Measurements from ENCODE around the gene ZNF385D. TPM values are rescaled to one million over a fixed set of nuclear protein-coding genes. Genes with fewer than 3 reads are reported as not detected.

Gene ZNF385D
- total RNA-seq, 1 donor from 2014 or later: 0.43 TPM

DNA sequence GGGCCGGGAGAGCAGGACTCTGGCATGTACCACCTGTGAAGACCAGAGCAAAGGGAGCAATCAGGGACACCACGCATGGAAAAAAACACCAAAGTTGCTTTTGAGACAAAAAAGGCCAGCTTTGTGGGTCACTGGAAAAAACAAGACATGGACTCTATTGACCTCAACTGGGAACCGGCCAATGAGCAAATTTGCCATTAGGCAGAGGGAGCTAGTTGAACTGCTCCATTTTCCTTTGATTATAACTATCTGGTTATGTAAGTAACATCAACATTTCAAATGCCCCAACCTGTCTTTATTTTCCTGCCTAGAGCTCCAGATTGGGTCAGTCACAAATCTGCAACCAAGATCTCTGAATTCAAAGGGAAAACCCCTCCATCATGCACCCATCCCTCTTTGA, 86.0 kb downstream of the ZNF385D start:
- Mint-ChIP-seq H3K4me1 (ENCODE audit: unreplicated experiment) (no peaks in the 10 kb centered on the region), H3K27me3 (ENCODE audit: unreplicated experiment) (peaks cover 9% of the 10 kb centered on the region), H3K36me3 (ENCODE audit: unreplicated experiment) (no peaks in the 10 kb centered on the region), H3K9me3 (ENCODE audit: unreplicated experiment) (no peaks in the 10 kb centered on the region), H3K4me3 (ENCODE audit: unreplicated experiment) (no peak overlapping the region), H3K27ac (ENCODE audit: unreplicated experiment) (no peak overlapping the region)
- no peak for DNase-seq (ENCODE audit: extremely low spot score, unreplicated experiment)
- TF ChIP-seq, protein P1, sequence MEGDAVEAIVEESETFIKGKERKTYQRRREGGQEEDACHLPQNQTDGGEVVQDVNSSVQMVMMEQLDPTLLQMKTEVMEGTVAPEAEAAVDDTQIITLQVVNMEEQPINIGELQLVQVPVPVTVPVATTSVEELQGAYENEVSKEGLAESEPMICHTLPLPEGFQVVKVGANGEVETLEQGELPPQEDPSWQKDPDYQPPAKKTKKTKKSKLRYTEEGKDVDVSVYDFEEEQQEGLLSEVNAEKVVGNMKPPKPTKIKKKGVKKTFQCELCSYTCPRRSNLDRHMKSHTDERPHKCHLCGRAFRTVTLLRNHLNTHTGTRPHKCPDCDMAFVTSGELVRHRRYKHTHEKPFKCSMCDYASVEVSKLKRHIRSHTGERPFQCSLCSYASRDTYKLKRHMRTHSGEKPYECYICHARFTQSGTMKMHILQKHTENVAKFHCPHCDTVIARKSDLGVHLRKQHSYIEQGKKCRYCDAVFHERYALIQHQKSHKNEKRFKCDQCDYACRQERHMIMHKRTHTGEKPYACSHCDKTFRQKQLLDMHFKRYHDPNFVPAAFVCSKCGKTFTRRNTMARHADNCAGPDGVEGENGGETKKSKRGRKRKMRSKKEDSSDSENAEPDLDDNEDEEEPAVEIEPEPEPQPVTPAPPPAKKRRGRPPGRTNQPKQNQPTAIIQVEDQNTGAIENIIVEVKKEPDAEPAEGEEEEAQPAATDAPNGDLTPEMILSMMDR (IDR thresholded peaks at IDR 0.05): no peak

DNA sequence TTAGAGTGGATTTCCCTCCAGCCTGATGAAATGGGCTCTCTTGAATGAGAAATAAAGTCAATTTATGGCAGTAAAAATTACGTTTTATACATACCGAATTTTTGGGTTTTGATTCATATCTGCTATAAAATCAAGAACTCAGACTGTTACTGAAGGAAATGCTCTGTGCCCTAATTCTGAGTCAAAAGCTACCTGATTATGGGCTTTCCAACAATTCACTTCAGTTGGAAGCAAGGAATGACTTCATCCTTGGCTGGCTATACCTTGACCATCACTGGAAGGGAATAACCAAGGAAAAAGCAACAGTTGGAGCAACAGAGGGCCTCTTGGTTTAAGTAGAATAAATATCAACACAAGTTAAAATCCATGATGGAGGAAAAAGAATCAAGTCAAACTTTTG, 88.6 kb downstream of the ZNF385D start:
- Mint-ChIP-seq H3K4me1 (ENCODE audit: unreplicated experiment) (no peaks in the 10 kb centered on the region), H3K27me3 (ENCODE audit: unreplicated experiment) (peaks cover 18% of the 10 kb centered on the region), H3K4me3 (ENCODE audit: unreplicated experiment) (no peak overlapping the region), H3K27ac (ENCODE audit: unreplicated experiment) (no peak overlapping the region), H3K9me3 (ENCODE audit: unreplicated experiment) (no peaks in the 10 kb centered on the region), H3K36me3 (ENCODE audit: unreplicated experiment) (no peaks in the 10 kb centered on the region)
- TF ChIP-seq, protein P1 (IDR thresholded peaks at IDR 0.05): no peak
- no peak for DNase-seq (ENCODE audit: extremely low spot score, unreplicated experiment)

DNA sequence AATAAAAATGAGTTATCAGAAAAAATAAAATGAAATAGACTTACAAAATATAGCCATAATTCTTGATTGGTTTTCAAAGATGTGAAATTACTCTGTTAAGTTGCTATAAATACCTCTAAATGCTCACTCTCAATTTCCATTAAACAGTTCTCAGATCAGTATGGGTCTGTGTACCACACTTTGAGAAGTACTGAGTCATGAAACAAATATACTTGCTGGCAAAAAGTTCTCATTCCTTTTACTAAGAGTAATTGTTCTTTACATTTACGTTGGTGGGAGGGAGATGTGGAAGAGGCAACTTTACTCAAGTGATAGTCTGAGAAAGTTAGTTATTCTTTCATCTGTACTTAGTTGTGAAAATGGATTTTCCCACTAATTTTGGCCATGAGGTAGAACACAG, 96.3 kb downstream of the ZNF385D start:
- no peak for DNase-seq (ENCODE audit: extremely low spot score, unreplicated experiment)
- Mint-ChIP-seq H3K4me1 (ENCODE audit: unreplicated experiment) (no peaks in the 10 kb centered on the region), H3K4me3 (ENCODE audit: unreplicated experiment) (no peak overlapping the region), H3K9me3 (ENCODE audit: unreplicated experiment) (no peaks in the 10 kb centered on the region), H3K27ac (ENCODE audit: unreplicated experiment) (no peak overlapping the region), H3K27me3 (ENCODE audit: unreplicated experiment) (peaks cover 8% of the 10 kb centered on the region), H3K36me3 (ENCODE audit: unreplicated experiment) (no peaks in the 10 kb centered on the region)
- TF ChIP-seq, protein P1 (IDR thresholded peaks at IDR 0.05): no peak

DNA sequence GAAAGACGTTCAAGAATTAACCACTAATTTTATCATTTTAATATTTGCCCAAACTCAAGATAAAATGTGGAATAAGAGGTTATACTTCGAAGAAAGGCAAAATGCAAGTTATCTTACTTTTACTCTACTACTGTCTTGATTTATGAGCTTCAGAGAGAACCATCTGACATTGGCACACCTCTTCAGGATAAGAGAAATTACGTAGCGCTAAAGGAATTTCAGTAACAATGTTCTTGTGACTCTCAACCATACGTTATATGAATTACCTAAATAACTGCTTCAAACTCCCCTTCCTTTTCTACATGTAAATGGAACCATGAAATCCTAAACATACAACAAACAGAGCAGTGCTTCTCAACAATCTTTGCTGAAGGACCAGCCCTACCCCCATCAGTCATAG, 96.8 kb downstream of the ZNF385D start:
- Mint-ChIP-seq H3K27ac (ENCODE audit: unreplicated experiment) (no peak overlapping the region), H3K9me3 (ENCODE audit: unreplicated experiment) (no peaks in the 10 kb centered on the region), H3K27me3 (ENCODE audit: unreplicated experiment) (peaks cover 4% of the 10 kb centered on the region), H3K4me1 (ENCODE audit: unreplicated experiment) (no peaks in the 10 kb centered on the region), H3K4me3 (ENCODE audit: unreplicated experiment) (no peak overlapping the region), H3K36me3 (ENCODE audit: unreplicated experiment) (no peaks in the 10 kb centered on the region)
- DNase-seq (ENCODE audit: extremely low spot score, unreplicated experiment): no peak
- TF ChIP-seq, protein P1 (IDR thresholded peaks at IDR 0.05): no peak

DNA sequence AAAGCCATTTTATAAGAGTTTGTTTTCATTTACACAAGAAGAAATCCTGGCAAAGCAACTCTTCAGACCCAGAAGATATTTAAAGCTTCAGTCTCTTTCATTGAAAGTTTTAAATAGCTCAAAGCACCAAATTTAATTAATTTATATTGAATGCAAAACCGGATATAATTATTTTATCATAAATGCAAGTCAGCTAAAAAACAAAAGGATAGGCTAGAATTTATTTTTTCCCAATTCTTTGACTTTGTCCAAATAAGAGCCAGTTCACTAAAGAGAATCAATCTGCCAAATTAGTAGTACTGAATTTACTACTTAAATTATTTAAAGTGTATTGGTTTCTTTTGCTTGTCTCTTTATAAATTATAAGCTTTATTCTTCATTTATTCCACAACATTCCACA, 101.5 kb downstream of the ZNF385D start:
- no peak for DNase-seq (ENCODE audit: extremely low spot score, unreplicated experiment)
- no peaks in the 10 kb centered on the region for H3K36me3 Mint-ChIP-seq (ENCODE audit: unreplicated experiment)
- H3K27me3 Mint-ChIP-seq (ENCODE audit: unreplicated experiment): peaks cover 2% of the 10 kb centered on the region

More for the DNA sequence above, 101.5 kb downstream of the ZNF385D start:
- Mint-ChIP-seq H3K4me3 (ENCODE audit: unreplicated experiment) (no peak overlapping the region), H3K4me1 (ENCODE audit: unreplicated experiment) (no peaks in the 10 kb centered on the region), H3K27ac (ENCODE audit: unreplicated experiment) (no peak overlapping the region), H3K9me3 (ENCODE audit: unreplicated experiment) (no peaks in the 10 kb centered on the region)
- TF ChIP-seq, protein P1 (IDR thresholded peaks at IDR 0.05): no peak

Data from osteocyte (in vitro differentiated cells).